ENCODE measurements around the gene IDH2. TPM values are rescaled to one million over a fixed set of nuclear protein-coding genes. Genes with fewer than 3 reads are reported as not detected.

The IDH2 gene
- total RNA-seq, 2 donors from 2014 or later: 94.3 to 96.4 TPM

DNA sequence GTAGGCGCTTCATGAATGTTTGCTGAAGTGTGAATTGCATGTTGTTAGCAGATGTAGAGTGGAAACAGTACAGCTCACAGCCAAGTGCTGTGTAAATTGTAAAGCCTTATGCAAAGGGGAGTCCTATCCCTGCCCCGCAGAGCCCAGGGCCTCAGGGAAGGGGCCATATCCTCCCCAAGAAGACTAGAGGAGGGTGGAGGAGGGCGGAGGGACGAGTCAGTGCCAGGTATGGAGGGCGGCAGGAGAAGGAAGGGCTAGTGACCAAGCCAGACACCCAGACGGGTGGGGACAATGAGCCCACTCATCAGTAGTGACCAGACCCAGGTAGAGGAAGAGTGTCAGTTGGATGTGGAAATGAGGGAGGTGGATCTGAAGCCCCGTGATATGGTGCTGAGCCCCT, 56.0 kb downstream of the IDH2 start:
- Mint-ChIP-seq H3K4me1 (ENCODE audit: low read depth in 2 of 2) (peaks cover 15 to 42% of the 10 kb centered on the region in 2 donors), H3K4me3 (no peak overlapping the region), H3K27me3 (no peaks in the 10 kb centered on the region), H3K9me3 (no peaks in the 10 kb centered on the region), H3K27ac (peak overlapping the region in 1 of 2 donors; percentile 78), H3K36me3 (no peaks in the 10 kb centered on the region)
- ATAC-seq (no peak), DNase-seq (ENCODE audit: low spot score) (no peak)

DNA sequence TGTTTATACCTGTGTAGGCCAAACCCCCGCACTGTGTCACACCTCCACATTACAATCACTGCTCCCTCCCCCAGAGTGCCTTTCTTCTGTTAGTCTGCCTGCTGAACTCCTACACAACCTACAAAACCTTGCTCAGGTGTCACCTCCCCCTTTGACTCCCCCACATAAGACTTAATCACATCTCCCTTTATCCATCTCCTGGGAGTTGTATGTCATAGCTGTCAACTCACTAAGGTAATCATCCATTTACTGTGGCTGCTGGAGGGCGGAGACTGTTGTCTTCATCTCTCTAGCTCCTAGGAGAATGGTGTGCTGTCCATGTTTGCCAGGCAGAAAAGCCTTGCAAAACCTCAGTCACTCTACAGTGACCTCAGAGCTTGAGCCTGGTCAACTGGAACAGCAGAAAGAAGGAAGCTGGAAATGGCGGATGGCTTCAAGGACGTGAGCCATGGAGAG, 57.3 kb downstream of the IDH2 start:
- Mint-ChIP-seq H3K36me3 (no peaks in the 10 kb centered on the region), H3K4me3 (no peak overlapping the region), H3K4me1 (ENCODE audit: low read depth in 2 of 2) (peaks cover 20 to 44% of the 10 kb centered on the region in 2 donors), H3K9me3 (no peaks in the 10 kb centered on the region), H3K27me3 (no peaks in the 10 kb centered on the region), H3K27ac (peak overlapping the region in 1 of 2 donors; percentile 78)
- no peak for DNase-seq (ENCODE audit: low spot score)
- no peak for ATAC-seq

DNA sequence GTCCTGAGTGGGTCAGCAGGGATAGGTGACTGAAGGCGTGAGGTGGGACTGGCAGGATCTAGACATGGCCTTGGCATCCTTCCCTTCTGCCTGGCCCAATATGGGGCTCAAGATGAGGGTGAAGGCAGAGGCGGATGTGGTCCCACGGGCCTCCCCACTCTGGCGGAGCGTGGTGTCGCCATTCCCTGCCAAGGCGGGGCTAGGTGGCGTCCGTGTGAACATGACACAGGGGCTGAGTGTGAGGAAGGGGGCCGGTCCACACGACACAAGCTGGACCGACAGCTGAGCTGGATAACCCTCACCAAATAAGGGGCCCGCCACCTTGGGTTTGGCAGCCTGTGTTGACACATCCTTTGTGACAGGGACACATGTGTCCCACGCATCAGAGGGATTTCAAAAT, 58.1 kb downstream of the IDH2 start:
- peaks cover 23 to 41% of the 10 kb centered on the region in 2 donors for H3K4me1 Mint-ChIP-seq (ENCODE audit: low read depth in 2 of 2)
- H3K4me3 Mint-ChIP-seq: no peak overlapping the region
- peak overlapping the region in 1 of 2 donors; percentile 56 for H3K27ac Mint-ChIP-seq
- peak in 1 of 2 donors; percentile 16 for ATAC-seq
- H3K27me3 Mint-ChIP-seq: no peaks in the 10 kb centered on the region
- no peaks in the 10 kb centered on the region for H3K9me3 Mint-ChIP-seq
- H3K36me3 Mint-ChIP-seq: no peaks in the 10 kb centered on the region
- no peak for DNase-seq (ENCODE audit: low spot score)

DNA sequence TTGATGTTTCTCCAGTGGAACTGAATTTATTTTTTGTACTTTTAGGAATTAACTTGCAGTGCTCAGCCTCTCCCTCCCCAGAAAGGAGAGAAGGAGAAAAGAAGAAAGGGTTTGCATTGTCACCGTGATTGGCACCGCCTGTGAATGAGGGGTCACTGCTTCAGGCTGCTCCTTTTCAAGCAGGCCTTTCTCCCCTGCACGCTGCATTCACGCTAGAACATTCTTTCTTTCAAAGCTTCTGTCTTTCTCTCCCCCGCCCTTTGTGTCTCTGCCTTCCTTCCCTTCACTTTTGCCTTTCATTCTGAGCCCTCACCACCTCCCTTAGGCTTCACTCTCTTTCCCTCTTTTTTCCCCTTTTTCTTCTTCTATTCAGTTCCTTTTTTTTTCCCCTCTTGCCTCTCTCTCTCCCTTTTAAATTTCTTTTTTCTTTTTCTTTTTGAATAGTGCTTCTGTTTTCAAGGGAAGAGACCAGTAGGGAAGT, 58.7 kb downstream of the IDH2 start:
- Mint-ChIP-seq H3K4me1 (ENCODE audit: low read depth in 2 of 2) (peaks cover 24 to 41% of the 10 kb centered on the region in 2 donors), H3K4me3 (no peak overlapping the region), H3K27ac (peak overlapping the region in 1 of 2 donors; percentile 56), H3K27me3 (no peaks in the 10 kb centered on the region), H3K9me3 (no peaks in the 10 kb centered on the region), H3K36me3 (no peaks in the 10 kb centered on the region)
- DNase-seq (ENCODE audit: low spot score): no peak
- no peak for ATAC-seq

DNA sequence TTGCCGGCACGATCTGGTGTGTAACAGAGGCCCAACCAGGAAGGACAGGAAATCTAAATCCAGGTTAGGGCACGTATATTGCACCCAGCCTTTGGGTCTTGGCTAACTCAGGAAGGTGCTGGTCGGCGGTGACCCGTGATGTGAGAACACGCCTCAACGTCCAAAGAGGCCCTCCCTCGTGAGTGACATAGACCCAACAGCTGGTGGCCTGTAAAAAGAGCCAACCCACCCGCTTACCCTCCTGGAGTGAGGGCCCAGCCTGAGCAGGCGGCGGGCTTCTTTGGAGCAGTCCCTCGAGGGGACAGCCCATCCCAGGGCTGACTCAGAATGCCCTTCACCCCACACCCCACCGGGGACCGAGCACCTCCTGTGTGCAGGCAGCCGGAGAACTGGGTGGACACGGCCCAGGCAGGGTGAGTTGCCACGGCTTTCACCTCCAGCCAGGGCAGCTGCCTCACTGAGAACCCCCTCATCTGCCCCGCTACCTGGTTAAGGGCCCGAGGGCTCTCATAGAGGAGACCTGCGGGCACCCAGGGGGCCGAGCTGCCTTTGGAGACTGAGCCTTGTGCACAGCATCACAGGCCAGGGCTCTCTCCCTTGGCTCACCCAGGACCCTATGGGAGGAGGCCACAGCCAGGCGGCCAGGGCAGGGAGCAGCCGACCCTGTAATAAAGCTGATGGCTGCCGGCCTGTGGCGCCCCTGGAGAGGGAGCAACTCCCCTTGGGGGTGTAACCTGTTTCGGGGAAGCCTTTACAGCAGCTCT, 59.3 kb downstream of the IDH2 start:
- Mint-ChIP-seq H3K27me3 (no peaks in the 10 kb centered on the region), H3K4me1 (ENCODE audit: low read depth in 2 of 2) (peaks cover 31 to 47% of the 10 kb centered on the region in 2 donors), H3K9me3 (no peaks in the 10 kb centered on the region), H3K27ac (peak overlapping the region in 1 of 2 donors; percentile 56), H3K36me3 (no peaks in the 10 kb centered on the region), H3K4me3 (no peak overlapping the region)
- DNase-seq (ENCODE audit: low spot score): no peak
- ATAC-seq: no peak

DNA sequence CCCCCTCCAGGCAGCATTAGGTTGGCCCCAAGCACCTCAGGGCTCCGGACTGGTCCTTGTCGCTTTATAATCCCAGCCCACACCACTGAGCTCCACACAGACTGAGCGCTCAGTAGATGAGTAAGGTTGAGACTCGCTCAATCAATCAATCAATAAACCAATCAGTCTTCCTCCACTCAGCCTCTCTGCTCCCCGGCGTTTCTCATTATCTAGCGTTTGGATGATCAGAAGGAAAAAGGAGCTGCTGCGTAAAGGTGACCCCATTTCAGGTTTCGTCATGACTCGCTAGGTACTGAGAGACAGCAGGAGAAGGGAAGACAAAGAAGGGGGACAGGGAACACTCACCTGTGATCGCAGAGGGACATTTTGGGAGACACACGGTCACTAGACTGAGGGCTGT, 59.9 kb downstream of the IDH2 start:
- H3K36me3 Mint-ChIP-seq: no peaks in the 10 kb centered on the region
- H3K27ac Mint-ChIP-seq: no peak overlapping the region
- H3K4me1 Mint-ChIP-seq (ENCODE audit: low read depth in 2 of 2): peaks cover 36 to 53% of the 10 kb centered on the region in 2 donors
- no peaks in the 10 kb centered on the region for H3K27me3 Mint-ChIP-seq
- H3K4me3 Mint-ChIP-seq: no peak overlapping the region
- ATAC-seq (no peak), DNase-seq (ENCODE audit: low spot score) (no peak)
- H3K9me3 Mint-ChIP-seq: no peaks in the 10 kb centered on the region

DNA sequence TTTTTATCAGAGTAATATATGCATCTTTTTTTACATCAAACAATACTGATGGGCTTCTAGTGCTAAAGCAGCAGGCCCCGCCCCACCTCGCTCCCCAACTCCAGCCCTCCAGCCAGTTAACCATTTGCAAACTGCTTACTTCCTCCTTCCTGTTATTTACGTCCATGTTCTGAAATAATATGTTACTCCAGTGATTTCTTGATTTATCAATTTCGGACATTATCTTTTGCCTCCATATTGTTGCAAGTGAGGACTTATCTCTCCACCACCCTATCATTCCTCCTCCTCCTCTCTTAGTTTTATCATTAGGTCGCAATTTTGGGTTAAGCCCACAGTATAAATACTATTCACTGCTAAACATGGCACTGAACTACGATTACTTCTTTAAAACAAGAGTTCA, 61.6 kb downstream of the IDH2 start:
- ATAC-seq (no peak), DNase-seq (ENCODE audit: low spot score) (no peak)
- peak overlapping the region in 1 of 2 donors; percentile 87 for H3K27ac Mint-ChIP-seq
- H3K27me3 Mint-ChIP-seq: no peaks in the 10 kb centered on the region
- no peaks in the 10 kb centered on the region for H3K36me3 Mint-ChIP-seq
- H3K4me1 Mint-ChIP-seq (ENCODE audit: low read depth in 2 of 2): peaks cover 52 to 62% of the 10 kb centered on the region in 2 donors
- no peak overlapping the region for H3K4me3 Mint-ChIP-seq
- no peaks in the 10 kb centered on the region for H3K9me3 Mint-ChIP-seq

DNA sequence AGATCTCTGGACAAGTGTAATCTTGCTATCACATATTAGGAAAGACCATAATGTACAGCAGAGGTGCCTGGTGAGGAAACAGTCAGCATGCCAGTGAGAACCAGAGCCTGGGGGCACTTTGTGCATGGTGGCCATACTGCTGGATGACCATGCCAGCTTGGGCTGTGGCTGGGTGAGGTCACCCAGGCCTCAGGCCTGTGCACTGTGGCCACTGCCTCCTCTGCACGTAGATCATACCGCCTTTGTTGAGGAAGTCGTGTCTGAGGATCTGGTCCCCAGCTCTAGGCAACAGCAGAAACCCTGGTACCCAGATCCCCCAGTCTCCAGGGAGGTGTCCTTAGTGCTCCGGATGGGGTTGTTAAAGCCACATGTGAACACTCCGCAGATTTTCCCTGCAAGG, 62.3 kb downstream of the IDH2 start:
- H3K9me3 Mint-ChIP-seq: no peaks in the 10 kb centered on the region
- ATAC-seq (no peak), DNase-seq (ENCODE audit: low spot score) (no peak)
- peak overlapping the region; percentile 11 to 87 for H3K27ac Mint-ChIP-seq
- no peaks in the 10 kb centered on the region for H3K27me3 Mint-ChIP-seq
- no peak overlapping the region for H3K4me3 Mint-ChIP-seq
- H3K36me3 Mint-ChIP-seq: no peaks in the 10 kb centered on the region
- peaks cover 52 to 62% of the 10 kb centered on the region in 2 donors for H3K4me1 Mint-ChIP-seq (ENCODE audit: low read depth in 2 of 2)

DNA sequence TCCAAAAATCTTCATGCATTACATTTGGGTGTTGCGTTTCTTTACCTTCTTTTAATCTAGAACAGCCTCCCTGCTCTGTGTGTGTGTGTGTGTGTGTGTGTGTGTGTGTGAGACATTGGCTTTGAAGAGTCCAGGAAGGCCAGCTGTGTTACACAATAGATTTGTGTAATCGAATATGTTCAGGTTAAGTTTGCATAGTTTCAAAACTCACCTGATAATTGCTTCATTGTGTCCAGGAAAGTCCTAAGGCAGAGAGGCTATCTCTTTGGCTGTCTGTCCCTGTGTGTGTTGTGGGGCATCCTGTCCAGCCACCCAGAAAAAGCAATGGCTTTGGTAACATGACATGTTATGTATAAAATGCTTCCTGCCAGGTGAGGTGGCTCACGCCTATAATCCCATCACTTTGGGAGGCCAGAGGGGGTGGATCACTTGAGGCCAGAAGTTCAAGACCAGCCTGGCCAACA, 63.6 kb downstream of the IDH2 start:
- Mint-ChIP-seq H3K27me3 (no peaks in the 10 kb centered on the region), H3K27ac (peak overlapping the region; percentile 87 to 92), H3K9me3 (no peaks in the 10 kb centered on the region), H3K4me1 (ENCODE audit: low read depth in 2 of 2) (peaks cover 64% of the 10 kb centered on the region in 2 donors), H3K36me3 (no peaks in the 10 kb centered on the region), H3K4me3 (peak overlapping the region; percentile 69)
- DNase-seq (ENCODE audit: low spot score) (no peak), ATAC-seq (no peak)

DNA sequence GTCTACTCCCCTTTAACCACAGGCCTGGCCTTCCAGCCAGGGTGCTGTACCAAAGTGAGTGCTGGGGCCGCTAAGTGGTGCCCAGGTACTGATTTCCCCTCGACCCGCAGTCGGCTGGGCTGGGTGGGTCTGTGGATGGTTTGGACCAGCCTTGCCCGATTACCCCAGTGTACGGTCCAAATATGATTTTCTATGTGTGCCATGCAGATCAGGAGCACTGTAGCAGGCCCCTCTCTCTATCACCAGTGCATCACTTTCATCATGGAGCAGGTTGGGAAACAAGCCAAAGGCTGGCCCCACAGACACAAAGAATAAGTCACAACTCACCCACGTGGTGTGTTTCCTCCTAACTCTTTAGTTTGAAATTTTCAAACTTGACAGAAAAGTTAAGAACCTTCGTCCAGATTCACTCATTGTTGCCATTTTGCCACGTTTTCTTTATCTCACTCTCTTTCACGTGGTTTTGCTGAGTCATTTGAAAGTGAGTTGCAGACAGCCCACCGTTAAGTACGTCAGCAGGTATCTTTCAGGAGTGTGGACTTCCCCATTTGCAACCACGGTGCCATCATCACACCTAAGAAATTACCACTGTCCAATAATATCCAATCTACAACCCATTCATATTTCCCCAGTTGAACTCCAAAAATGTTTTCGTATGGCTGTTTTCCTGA, 64.2 kb downstream of the IDH2 start:
- H3K9me3 Mint-ChIP-seq: no peaks in the 10 kb centered on the region
- peak; percentile 52 to 57 for ATAC-seq
- no peaks in the 10 kb centered on the region for H3K36me3 Mint-ChIP-seq
- peaks cover 69 to 70% of the 10 kb centered on the region in 2 donors for H3K4me1 Mint-ChIP-seq (ENCODE audit: low read depth in 2 of 2)
- H3K4me3 Mint-ChIP-seq: peak overlapping the region; percentile 69
- peak overlapping the region; percentile 87 to 92 for H3K27ac Mint-ChIP-seq
- peak; percentile 66 for DNase-seq (ENCODE audit: low spot score)
- H3K27me3 Mint-ChIP-seq: no peaks in the 10 kb centered on the region

DNA sequence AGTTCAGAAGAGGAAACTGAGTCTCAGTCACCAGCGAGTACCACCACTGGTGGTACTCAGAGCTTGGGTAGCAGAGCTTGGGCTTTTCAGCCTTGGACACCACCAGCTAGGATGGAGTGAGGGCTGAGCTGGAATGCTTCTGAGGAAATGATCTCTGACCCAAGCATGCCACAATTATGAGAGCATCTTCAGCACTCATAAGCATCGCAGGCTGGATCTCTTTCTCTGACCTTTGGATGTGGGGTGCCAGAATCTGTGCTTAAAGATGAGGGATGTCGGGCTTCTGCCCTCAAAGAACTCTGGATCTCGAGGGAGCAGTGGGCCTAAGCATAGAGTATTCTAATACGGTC, 64.8 kb downstream of the IDH2 start:
- H3K36me3 Mint-ChIP-seq: no peaks in the 10 kb centered on the region
- peak overlapping the region; percentile 69 for H3K4me3 Mint-ChIP-seq
- no peaks in the 10 kb centered on the region for H3K27me3 Mint-ChIP-seq
- DNase-seq (ENCODE audit: low spot score) (no peak), ATAC-seq (no peak)
- peaks cover 72 to 73% of the 10 kb centered on the region in 2 donors for H3K4me1 Mint-ChIP-seq (ENCODE audit: low read depth in 2 of 2)
- no peaks in the 10 kb centered on the region for H3K9me3 Mint-ChIP-seq
- peak overlapping the region; percentile 87 to 92 for H3K27ac Mint-ChIP-seq

DNA sequence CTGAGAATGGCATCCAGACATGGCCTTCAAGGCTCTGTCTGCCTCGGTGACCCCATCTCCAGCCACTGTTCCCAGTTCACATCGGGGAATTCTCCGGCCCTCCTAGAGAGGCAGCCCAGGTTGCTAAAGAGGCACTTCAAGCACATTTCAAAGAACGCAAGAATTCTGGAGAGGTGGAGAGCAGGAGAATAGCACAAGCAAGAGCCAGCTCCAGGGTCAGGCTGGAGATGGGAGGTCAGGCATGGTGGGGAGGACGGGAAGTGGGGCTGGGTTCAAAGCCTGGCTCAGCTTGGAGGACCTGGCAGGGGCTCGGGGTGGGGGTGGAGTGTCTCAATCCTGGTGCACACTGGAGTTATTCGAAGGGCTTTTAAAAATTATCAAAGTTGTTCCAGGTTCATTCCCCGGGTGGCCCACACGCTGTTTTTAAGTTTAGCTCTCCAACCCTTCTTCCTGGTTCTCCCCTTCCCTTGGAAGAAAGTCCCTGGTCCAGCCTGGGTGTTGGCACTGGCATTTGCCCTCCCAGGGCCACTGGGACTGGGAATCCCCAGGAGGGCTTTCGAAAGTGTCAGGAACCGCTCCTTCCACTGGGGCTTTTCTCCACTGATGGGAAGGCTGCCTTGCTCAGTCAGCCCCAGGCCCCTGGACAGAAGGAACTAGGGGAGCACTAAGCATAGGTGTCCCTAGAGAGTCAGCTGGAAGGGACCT, 65.3 kb downstream of the IDH2 start:
- H3K27me3 Mint-ChIP-seq: no peaks in the 10 kb centered on the region
- H3K36me3 Mint-ChIP-seq: no peaks in the 10 kb centered on the region
- ATAC-seq (no peak), DNase-seq (ENCODE audit: low spot score) (peak; percentile 56)
- peak overlapping the region; percentile 69 for H3K4me3 Mint-ChIP-seq
- H3K4me1 Mint-ChIP-seq (ENCODE audit: low read depth in 2 of 2): peaks cover 72 to 73% of the 10 kb centered on the region in 2 donors
- peak overlapping the region; percentile 87 to 92 for H3K27ac Mint-ChIP-seq
- no peaks in the 10 kb centered on the region for H3K9me3 Mint-ChIP-seq

DNA sequence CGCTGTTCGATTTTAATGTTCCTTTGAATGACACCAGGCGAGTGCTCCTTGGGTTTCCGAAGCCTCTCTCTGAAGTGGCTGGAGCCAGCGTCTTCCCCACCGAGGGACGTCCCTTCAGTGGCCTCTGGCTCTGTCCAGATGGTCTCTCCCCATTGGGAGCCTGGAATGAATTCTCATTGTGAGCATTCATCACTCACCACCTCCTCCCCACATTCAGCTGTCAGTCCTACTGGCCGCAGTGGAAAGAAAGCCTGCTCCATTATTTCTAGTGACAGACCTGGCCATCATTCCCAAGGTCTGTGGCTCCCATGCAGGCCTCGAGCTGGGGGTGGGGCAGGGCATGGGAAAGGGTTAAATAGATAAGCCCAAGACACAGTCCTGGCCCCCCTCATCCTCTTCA, 65.9 kb downstream of the IDH2 start:
- H3K9me3 Mint-ChIP-seq: no peaks in the 10 kb centered on the region
- peak overlapping the region; percentile 69 for H3K4me3 Mint-ChIP-seq
- H3K4me1 Mint-ChIP-seq (ENCODE audit: low read depth in 2 of 2): peaks cover 76 to 78% of the 10 kb centered on the region in 2 donors
- H3K27me3 Mint-ChIP-seq: no peaks in the 10 kb centered on the region
- no peaks in the 10 kb centered on the region for H3K36me3 Mint-ChIP-seq
- DNase-seq (ENCODE audit: low spot score): peak; percentile 38
- H3K27ac Mint-ChIP-seq: peak overlapping the region; percentile 87 to 92
- ATAC-seq: no peak
